MCF 10A (cell line): Measurements from ENCODE around the gene KRT86. TPM values are rescaled to one million over a fixed set of nuclear protein-coding genes. Genes with fewer than 3 reads are reported as not detected.

Experiments
- BruUV-seq: library from RNA; stranded (reverse); fragments of 400-500 nt; replicated peaks from 2 replicates; lab custom pipeline; 2021; lab: Mats Ljungman, UMichigan
- CTCF ChIA-PET: fragments of 300-600 bp; sonication (Branson Sonifier 250); formaldehyde crosslinking; extraction: SDS; loops from one replicate; lab custom pipeline; 2021; ENCODE audit warnings: antibody characterized with exemption, inconsistent platforms; lab: Yijun Ruan, JAX
- POLR2A ChIA-PET: fragments of 300-600, 350-650 bp; sonication (Branson Sonifier 250); formaldehyde crosslinking; extraction: SDS; loops from one replicate; lab custom pipeline; 2020; ENCODE audit warnings: antibody characterized with exemption, inconsistent platforms; lab: Yijun Ruan, JAX
- DNase-seq: peaks from one replicate; pipeline ENCODE4 v3.0.0-alpha.2; 2018; ENCODE audit not compliant: unreplicated experiment
- H3K27ac Mint-ChIP-seq: one replicate; pipeline ENCODE4 v1.8.0; 2022; ENCODE audit warnings: mild to moderate bottlenecking, low read depth, mixed read lengths; ENCODE audit not compliant: unreplicated experiment
- H3K27me3 Mint-ChIP-seq: one replicate; pipeline ENCODE4 v1.8.0; 2022; ENCODE audit warnings: mixed read lengths; ENCODE audit not compliant: insufficient read depth, unreplicated experiment
- H3K36me3 Mint-ChIP-seq: one replicate; pipeline ENCODE4 v1.8.0; 2022; ENCODE audit warnings: mild to moderate bottlenecking, moderate library complexity, mixed read lengths; ENCODE audit not compliant: insufficient read depth, unreplicated experiment
- H3K4me1 Mint-ChIP-seq: one replicate; pipeline ENCODE4 v1.8.0; 2022; ENCODE audit warnings: mixed read lengths; ENCODE audit not compliant: insufficient read depth, unreplicated experiment
- H3K4me3 Mint-ChIP-seq: one replicate; pipeline ENCODE4 v1.8.0; 2022; ENCODE audit warnings: mild to moderate bottlenecking, moderate library complexity, mixed read lengths; ENCODE audit not compliant: unreplicated experiment
- H3K9me3 Mint-ChIP-seq: one replicate; pipeline ENCODE4 v1.8.0; 2022; ENCODE audit warnings: mixed read lengths; ENCODE audit not compliant: unreplicated experiment
- CTCF ChIP-seq: fragments of 200-600 bp; IDR thresholded peaks from one replicate; pipeline ENCODE4 v1.8.0; 2022; ENCODE audit warnings: antibody characterized with exemption, mild to moderate bottlenecking; ENCODE audit not compliant: unreplicated experiment
- intact Hi-C: fragments of 100-400 bp; cut with micrococcal nuclease; formaldehyde crosslinking; loops from 2 replicates; pipeline ENCODE4 v1.14.1; 2022
- total RNA-seq: library from RNA; stranded (reverse); gene quantifications from 2 replicates; pipeline ENCODE4 v1.2.3, GENCODE V29; 2022

Gene KRT86
- total RNA-seq, 1 experiment from 2014 or later: 37.8 TPM

- ChIA-PET POLR2A (interaction anchor here (0.7 to 1.1 kb wide), 2 partner anchors 49 to 55 kb away, joined by 3 to 4 read pairs; partner anchors contain the start of gene KRT80), CTCF (interaction anchor here (0.7 to 3.0 kb wide), 2 partner anchors 9 to 918 kb away, joined by 3 to 13 read pairs; no protein-coding TSS in a partner anchor)
- BruUV-seq: no TSS peak
- Mint-ChIP-seq H3K36me3 (peaks cover 98% of the 10 kb centered on the region), H3K27ac (peak overlapping the region; percentile 10), H3K27me3 (no peaks in the 10 kb centered on the region), H3K9me3 (no peaks in the 10 kb centered on the region), H3K4me1 (peaks cover 76% of the 10 kb centered on the region), H3K4me3 (no peak overlapping the region)
- intact Hi-C loops: no loop called here
- no peak for TF ChIP-seq CTCF
- peak; percentile 34 for DNase-seq
Measured at GRCh38 chr12:52241205-52241842, 33.1 kb upstream of the KRT86 start.

GRCh38 chr12:52242442-52243258 is 31.8 kb upstream of the KRT86 start:
- peak overlapping the region; percentile 59 for H3K27ac Mint-ChIP-seq
- H3K36me3 Mint-ChIP-seq: peaks cover 98% of the 10 kb centered on the region
- intact Hi-C loops: no loop called here

DNA sequence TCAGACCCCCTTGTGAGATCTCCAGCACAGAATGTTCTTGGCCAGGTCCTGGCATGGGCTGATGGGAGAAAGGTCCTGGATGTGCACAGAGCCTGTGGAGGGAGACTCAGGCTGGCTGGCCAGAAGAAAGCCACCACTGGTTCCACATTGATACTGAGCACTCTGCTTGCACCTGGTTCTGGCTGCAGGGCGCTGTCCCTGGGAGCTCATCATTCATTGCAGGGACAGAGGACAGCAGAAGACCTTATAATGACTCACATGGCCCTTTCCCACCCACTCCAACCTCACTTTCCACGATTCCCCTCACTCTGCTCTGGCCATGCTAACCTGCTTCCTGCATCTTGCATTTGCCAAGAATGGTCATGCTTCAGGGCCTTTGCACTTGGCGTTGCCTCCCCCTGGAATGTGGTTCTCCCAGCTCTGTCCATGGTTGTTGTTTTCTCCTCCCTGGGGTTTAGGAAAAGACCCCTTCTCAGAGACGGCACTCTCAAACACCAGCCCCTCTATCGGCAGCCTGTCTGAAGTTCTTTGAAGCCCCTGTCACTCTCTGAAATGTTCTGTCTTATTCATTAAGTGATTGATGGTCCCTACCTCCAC is 31.1 kb upstream of the KRT86 start:
- H3K27ac Mint-ChIP-seq: peak overlapping the region; percentile 99
- TF ChIP-seq CTCF: no peak
- POLR2A ChIA-PET: interaction anchor here (0.7 to 2.7 kb wide), 22 partner anchors 9 to 708 kb away, joined by 3 to 28 read pairs (median 5); partner anchors contain the start of genes KRT7 and KRT80
- CTCF ChIA-PET: interaction anchor here (0.5 to 3.8 kb wide), 19 partner anchors 8 to 636 kb away, joined by 3 to 34 read pairs (median 4); no protein-coding TSS in a partner anchor
- DNase-seq: peak; percentile 82
- H3K4me1 Mint-ChIP-seq: peaks cover 72% of the 10 kb centered on the region
- intact Hi-C loops: no loop called here
- no peaks in the 10 kb centered on the region for H3K27me3 Mint-ChIP-seq
- H3K4me3 Mint-ChIP-seq: peak overlapping the region; percentile 63
- H3K9me3 Mint-ChIP-seq: no peaks in the 10 kb centered on the region
- peaks cover 98% of the 10 kb centered on the region for H3K36me3 Mint-ChIP-seq
- BruUV-seq: no TSS peak

More at GRCh38 chr12:52242442-52243258, 31.8 kb upstream of the KRT86 start:
- Mint-ChIP-seq H3K9me3 (no peaks in the 10 kb centered on the region), H3K27me3 (no peaks in the 10 kb centered on the region), H3K4me3 (peak overlapping the region; percentile 63), H3K4me1 (peaks cover 74% of the 10 kb centered on the region)
- BruUV-seq: no TSS peak
- TF ChIP-seq CTCF: no peak
- DNase-seq: no peak
- ChIA-PET POLR2A (interaction anchor here (0.8 to 2.7 kb wide), 9 partner anchors 8 to 96 kb away, joined by 3 to 28 read pairs (median 5); partner anchors contain the start of genes KRT7 and KRT80), CTCF (interaction anchor here (0.6 to 3.8 kb wide), 8 partner anchors 11 to 637 kb away, joined by 3 to 34 read pairs (median 6); no protein-coding TSS in a partner anchor)
